ENCODE data around the gene ABCA1.
"Not testable (repeated sequence)": the region's sequence is repeated elsewhere in the genome, so short reads cannot be mapped to it uniquely, and the experiment has no call there.

The ABCA1 gene

GRCh38 chr9:104866191-104866590 lies 61.8 kb downstream of the ABCA1 start:
- no peak for DNase-seq

GRCh38 chr9:104864675-104865104 lies 63.3 kb downstream of the ABCA1 start:
- no peak for DNase-seq

DNA sequence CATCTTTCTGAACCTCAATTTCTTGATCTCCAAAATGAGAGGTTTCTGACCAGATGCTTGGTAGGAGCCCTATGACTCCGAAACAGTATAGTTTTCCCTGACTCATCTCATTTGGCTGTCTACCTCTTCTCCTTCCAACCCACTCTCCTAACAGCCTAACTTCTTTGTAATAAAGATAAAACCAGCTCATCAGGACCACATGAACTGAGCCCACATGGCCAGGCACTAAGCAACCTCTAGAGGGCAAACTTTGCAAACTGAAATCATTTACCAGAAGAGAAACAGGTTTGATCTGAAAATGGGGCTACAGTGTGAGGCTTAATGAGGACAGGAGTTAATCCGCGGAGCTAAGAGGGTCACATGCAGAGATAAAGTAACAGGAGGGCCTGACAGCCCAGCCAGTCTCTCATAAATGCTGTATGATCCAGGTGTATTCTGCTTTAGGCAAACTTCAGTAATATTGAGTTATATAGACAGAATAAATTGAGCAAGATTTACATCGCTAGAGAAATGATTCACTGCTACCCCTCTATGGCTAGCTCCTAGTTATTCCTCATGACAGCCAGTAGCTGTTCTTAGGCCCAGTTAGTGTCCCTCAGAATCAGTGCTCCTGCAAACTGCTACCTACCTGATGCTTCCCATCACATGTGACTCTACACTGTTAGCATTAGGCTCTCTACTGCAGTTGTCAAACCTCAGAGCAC lies 64.6 kb downstream of the ABCA1 start:
- DNase-seq: peak; percentile 47

- DNase-seq: no peak
Observed at GRCh38 chr9:104861397-104861796, 66.6 kb downstream of the ABCA1 start.

GRCh38 chr9:104860263-104860662 lies 67.7 kb downstream of the ABCA1 start:
- DNase-seq: no peak

GRCh38 chr9:104858846-104859245 lies 69.1 kb downstream of the ABCA1 start:
- DNase-seq: no peak

- no peak for DNase-seq
Observed at GRCh38 chr9:104858271-104858670, 69.7 kb downstream of the ABCA1 start.

DNA sequence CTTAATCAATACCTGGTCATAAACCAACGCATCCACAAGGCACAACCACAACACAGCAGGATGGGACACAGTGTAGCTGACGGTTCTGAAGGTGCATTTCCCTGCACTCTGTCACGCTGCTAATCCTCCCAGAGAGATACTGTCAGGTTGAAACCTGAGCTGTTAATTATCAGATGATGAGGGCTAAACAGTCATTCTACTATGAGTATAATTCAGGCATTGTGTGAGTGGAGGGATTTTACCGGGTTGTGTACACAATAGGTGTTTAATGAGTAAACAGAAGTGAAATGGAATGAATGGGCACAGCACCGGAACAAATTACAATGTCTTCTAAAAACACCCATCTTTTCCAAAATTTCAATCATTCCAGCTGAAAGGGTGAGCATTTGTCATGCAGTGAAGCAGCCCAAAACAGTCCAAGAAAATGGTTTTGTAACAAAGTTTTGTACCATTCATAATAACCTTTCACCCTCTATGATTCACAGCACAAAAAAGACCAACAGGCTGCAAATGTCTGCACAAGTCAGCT lies 71.5 kb downstream of the ABCA1 start:
- no peak for DNase-seq

DNA sequence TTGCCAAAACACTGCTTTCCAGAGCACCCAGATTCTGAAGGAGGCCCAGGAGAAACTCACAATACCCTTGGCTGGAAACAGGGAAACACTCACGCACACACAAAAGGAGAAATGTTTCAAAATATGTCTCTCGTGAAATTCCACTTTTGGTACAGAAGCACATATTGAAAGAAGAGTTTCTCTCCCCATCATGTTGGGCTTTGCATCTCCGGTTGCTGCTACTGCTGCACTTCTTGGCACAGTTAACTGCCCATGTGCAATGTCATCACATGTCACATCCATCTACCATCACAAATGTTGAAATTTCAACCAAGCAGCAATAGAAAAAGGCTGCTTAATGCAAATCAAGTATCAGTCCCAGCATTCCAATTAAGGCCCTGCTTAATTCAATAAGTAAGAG lies 72.1 kb downstream of the ABCA1 start:
- no peak for DNase-seq

DNA sequence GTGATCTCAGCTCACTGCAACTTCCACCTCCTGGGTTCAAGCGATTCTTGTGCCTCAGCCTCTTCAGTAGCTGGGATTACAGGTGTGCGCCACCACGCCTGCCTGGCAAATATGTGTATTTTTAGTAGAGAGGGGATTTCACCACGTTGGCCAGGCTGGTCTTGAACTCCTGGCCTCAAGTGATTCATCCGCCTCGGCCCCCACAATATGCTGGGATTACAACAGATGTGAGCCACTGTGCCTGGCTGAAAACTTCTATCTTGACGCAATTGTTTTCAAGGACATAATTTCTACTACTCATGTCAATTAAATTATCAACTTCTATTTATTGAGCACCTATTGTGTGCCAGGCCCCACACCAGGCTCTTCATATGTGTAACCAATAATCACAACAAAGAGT lies 72.7 kb downstream of the ABCA1 start:
- not testable (repeated sequence) for DNase-seq

DNA sequence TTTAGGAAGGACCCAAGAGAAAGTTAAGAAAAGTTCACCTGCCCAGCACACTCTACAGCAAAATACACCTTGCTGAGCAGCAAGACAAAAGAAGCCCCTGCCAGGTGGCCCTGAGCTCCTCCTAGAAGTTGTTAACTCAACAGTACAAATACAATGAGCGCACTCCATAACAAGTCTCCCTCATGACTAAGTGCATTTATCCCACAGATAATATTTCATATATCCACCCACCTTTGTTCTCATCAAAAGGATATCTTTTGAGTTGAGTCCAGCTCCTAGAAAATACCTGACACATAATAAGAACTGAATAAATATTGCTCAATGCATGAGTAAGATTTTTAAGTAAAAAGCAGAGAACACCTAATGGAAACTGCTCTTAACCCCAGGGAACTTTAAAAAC lies 73.3 kb downstream of the ABCA1 start:
- no peak for DNase-seq

- DNase-seq: no peak
Observed at GRCh38 chr9:104853683-104854082, 74.3 kb downstream of the ABCA1 start.

DNA sequence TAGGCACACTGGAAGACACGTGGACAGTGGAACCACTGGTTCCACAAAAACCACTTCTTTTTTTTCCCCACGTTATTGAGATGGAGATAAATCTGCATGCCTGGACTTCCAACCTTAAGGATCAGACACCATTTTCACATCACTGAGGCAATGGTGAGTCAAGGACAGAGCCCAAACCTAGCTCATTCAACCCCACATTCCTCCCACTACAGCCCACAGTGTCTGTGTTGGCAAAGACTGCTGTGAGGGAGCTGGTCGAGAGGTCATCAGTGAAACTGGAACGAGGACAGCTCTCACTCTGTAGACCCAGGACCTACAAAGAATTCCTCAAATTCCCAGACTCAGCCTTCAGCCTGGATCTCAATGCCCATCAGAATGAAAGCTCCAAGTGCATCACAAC lies 74.8 kb downstream of the ABCA1 start:
- no peak for DNase-seq

GRCh38 chr9:104851546-104851920 lies 76.4 kb downstream of the ABCA1 start:
- no peak for DNase-seq

DNA sequence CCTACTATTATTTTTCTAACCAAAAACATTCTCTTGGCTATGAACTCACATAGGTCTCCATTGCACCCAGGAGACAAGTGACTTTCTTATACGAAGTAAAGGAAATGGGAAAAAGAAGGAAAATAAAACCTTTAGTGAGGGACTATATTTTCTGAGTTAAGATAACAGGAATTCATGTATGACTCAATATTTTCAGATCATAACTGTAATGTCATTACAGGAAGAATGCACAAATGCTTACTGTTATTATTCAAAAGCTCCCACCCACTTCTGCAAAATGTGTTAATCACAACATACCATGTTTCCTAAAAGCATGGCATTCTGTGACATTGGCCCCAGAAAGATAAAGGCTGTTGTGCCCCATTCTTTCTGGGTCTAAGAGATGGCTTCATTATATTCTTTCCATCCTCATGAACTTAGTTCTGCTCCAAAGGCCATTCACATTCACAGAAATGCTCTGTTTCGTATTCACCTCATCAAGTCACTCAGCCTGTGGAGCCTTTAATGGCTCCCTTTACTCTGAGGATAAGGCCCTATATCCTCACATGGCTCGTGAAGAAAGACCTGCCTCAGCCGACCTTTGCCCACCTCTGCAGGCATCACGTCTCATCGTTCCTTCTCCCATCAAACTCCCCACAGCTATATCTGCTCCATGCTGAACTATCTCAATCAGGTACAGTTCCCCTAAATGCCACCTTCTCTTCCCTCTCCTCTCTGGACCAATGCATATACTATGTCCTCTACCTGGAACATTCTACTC lies 77.0 kb downstream of the ABCA1 start:
- no peak for DNase-seq

GRCh38 chr9:104849023-104849422 lies 78.9 kb downstream of the ABCA1 start:
- DNase-seq: no peak

DNA sequence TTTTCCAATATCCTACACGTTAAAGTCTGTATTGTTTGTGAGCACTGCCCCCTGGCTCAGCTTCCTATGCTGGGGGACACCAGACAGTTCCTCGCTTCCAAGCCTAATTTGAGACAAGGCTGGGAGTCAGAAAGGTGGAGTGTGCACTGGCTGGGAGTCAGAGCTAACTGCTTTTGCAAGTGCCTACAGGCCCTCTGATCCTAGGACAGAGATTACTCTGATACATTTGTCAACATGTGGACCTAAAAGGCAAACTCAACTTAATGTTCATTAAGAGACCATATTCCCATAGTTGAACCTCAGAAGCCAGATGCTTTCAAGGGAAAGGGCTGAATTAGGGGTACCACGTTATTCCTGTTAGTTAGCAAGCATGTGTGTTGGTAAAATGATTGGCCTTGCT lies 83.2 kb downstream of the ABCA1 start:
- no peak for DNase-seq

GRCh38 chr9:104843644-104844240 lies 84.2 kb downstream of the ABCA1 start:
- no peak for DNase-seq

DNA sequence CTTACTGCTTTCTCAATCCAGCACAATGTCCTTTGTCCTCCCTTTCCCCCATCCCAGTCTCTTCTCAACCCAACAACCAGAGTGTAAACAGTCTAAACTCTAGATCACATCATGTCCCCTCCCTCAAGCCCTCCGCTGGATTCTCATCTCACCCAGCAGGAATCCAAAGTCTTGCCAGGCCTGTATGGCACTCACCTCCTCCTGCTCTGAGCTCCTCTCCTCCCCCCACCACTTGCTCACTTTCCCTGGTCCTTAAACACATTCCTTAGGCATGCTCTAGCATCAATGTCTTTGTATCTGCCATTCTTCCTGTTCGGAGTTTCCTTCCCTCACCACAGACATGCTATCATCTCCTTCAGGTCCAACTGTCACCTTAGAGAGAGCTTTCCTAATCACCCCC lies 85.3 kb downstream of the ABCA1 start:
- no peak for DNase-seq

DNA sequence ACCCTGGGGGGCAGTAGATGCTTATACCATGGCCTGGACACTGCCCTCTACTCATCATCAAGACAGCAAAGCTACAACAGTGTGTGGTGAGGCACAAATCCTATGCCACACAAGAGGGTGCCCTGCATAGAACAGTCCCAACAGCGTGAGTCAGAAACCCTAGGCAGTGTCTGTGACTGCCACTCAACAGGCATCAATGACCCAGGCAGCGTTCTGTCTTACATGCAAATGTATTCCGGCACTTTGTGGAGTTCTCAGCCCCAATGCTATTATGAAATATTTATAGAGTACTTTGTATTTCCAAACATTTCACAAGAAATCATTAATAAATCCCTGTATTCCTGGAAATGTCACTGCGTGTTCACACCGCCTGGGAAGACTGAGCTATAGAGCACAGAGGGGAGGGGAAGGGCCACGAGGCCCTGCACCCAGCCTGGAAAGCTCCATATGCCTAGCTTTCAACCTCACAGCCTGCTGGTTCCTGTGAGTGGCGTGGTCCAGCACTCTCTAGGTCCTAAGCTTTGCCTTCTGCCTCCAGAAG lies 86.3 kb downstream of the ABCA1 start:
- no peak for DNase-seq

GRCh38 chr9:104838958-104839357 lies 89.0 kb downstream of the ABCA1 start:
- no peak for DNase-seq

- DNase-seq: no peak
Observed at GRCh38 chr9:104836767-104837166, 91.2 kb downstream of the ABCA1 start.

- no peak for DNase-seq
Observed at GRCh38 chr9:104836235-104836634, 91.7 kb downstream of the ABCA1 start.

- no peak for DNase-seq
Observed at GRCh38 chr9:104835161-104835560, 92.8 kb downstream of the ABCA1 start.

Data from stimulated activated CD4-positive, alpha-beta T cell treated with anti-CD3 and anti-CD28 coated beads, Interleukin-4, amount 100 ng/mL, for 24 hours (primary cell).